Spinal cord (tissue), 10 donors: ENCODE data around the gene TGFBR2. TPM values are rescaled to one million over a fixed set of nuclear protein-coding genes. Genes with fewer than 3 reads are reported as not detected.

Experiments used
- DNase-seq, 6 donors: peaks; one replicate each; pipeline versions ENCODE4 v3.0.0 to v3.0.0-alpha.2; 2013 to 2015; ENCODE audit warnings: low spot score in 6 of 6, low read depth in 4 of 6
- H3K27ac ChIP-seq: one replicate; pipeline ENCODE4 v1.5.1; 2013; ENCODE audit warnings: low read depth, low read length, control low read depth
- H3K27me3 ChIP-seq: one replicate; pipeline ENCODE4 v1.6.1; 2013; ENCODE audit warnings: low read length; ENCODE audit not compliant: control insufficient read depth, insufficient read depth
- H3K36me3 ChIP-seq: one replicate; pipeline ENCODE4 v1.6.1; 2013; ENCODE audit warnings: low read length; ENCODE audit not compliant: control insufficient read depth, insufficient read depth
- H3K4me1 ChIP-seq: one replicate; pipeline ENCODE4 v1.6.1; 2013; ENCODE audit warnings: low read length; ENCODE audit not compliant: control insufficient read depth, insufficient read depth
- H3K4me3 ChIP-seq: one replicate; pipeline ENCODE4 v1.5.1; 2013; ENCODE audit warnings: low read depth, low read length, control low read depth
- H3K9me3 ChIP-seq: one replicate; pipeline ENCODE4 v1.6.1; 2013; ENCODE audit warnings: low read length; ENCODE audit not compliant: control insufficient read depth, insufficient read depth
- WGBS: methylation state at CpG from one replicate; pipeline ENCODE4 v1.1.5; 2013; ENCODE audit warnings: missing lambda C conversion rate; ENCODE audit not compliant: insufficient coverage; 5-methylcytosine and 5-hydroxymethylcytosine counted together
- polyA plus RNA-seq, 2 donors: library from polyadenylated mRNA; unstranded; fragments of 120-200 nt; gene quantifications; one replicate each; pipeline ENCODE4 v1.2.1, GENCODE V29; 2013; ENCODE audit not compliant: insufficient read length in 2 of 2
- total RNA-seq, 2 donors: library from RNA; depleted of rRNA in 1 of 2; stranded (reverse); fragments of 120-200 nt in 1 of 2; fragments of >200 nt in 1 of 2; gene quantifications; one replicate each; pipeline versions ENCODE4 v1.2.3 to v1.2.4, GENCODE V29; 2013 to 2014
- donor health status: healthy.

TGFBR2 gene
- total and polyA plus RNA-seq, 4 donors = 25.1 to 76.7 (median 43.1) TPM

DNA sequence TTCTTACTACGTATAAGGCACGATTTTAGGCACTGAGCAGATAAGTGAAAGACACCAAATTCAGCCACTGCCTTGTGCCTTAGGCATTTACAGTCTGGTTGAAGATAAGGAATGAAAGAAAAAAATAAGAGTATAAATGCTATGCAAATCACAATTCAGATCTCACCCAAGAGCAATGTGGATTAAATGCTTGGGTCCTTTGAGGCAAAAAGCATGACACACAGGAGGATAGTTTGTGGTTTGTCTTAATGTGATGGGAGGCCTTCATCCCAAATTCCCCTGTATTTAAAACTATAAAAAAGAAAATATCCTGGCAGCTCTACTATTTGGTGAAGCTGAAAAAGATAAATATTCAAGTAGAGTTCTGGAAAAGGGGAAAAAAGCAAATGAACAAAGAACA lies 79.8 kb downstream of the TGFBR2 start:
- Histone ChIP-seq H3K27ac (no peak overlapping the region), H3K27me3 (no peaks in the 10 kb centered on the region), H3K36me3 (no peaks in the 10 kb centered on the region), H3K4me3 (no peak overlapping the region), H3K4me1 (peaks cover 19% of the 10 kb centered on the region), H3K9me3 (no peaks in the 10 kb centered on the region)
- no CpG with 5 or more reads among the region's 2 CpGs for WGBS
- no peak for DNase-seq

GRCh38 chr3:30686799-30687198 lies 80.4 kb downstream of the TGFBR2 start:
- Histone ChIP-seq H3K36me3 (no peaks in the 10 kb centered on the region), H3K27ac (no peak overlapping the region), H3K27me3 (no peaks in the 10 kb centered on the region), H3K9me3 (no peaks in the 10 kb centered on the region), H3K4me3 (no peak overlapping the region), H3K4me1 (peaks cover 15% of the 10 kb centered on the region)
- DNase-seq = no peak
- no CpG with 5 or more reads among the region's 2 CpGs for WGBS

DNA sequence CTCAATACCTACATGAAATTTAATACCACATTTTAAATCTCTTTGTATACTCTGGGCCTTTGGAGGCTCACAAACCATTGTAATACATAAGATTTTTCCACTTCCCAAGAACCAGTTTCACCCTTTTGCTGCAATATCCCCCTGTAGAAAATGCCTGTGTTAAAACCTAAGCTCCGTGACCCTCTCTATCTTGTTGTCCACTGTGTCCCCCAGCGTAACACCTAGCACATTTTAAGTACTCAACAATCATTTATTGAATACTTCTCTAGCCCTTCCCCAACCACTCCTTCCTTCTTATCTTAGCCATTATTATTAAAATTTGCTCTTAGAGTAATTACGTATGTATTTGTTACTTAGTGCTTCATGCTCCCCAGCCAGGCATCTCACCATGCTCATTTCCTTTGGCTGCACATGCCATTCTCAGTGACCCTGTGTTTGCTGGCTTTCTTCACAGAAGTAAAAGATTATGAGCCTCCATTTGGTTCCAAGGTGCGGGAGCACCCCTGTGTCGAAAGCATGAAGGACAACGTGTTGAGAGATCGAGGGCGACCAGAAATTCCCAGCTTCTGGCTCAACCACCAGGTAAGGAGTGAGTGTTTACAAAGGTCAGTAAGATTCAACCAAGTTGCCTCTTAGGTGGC lies 81.6 kb downstream of the TGFBR2 start:
- Histone ChIP-seq H3K4me1 (peaks cover 8% of the 10 kb centered on the region), H3K36me3 (no peaks in the 10 kb centered on the region), H3K27ac (peak overlapping the region; percentile 36), H3K9me3 (no peaks in the 10 kb centered on the region), H3K4me3 (no peak overlapping the region), H3K27me3 (no peaks in the 10 kb centered on the region)
- DNase-seq = no peak
- WGBS = 97% methylated on average over 7 of the region's 8 CpGs

DNA sequence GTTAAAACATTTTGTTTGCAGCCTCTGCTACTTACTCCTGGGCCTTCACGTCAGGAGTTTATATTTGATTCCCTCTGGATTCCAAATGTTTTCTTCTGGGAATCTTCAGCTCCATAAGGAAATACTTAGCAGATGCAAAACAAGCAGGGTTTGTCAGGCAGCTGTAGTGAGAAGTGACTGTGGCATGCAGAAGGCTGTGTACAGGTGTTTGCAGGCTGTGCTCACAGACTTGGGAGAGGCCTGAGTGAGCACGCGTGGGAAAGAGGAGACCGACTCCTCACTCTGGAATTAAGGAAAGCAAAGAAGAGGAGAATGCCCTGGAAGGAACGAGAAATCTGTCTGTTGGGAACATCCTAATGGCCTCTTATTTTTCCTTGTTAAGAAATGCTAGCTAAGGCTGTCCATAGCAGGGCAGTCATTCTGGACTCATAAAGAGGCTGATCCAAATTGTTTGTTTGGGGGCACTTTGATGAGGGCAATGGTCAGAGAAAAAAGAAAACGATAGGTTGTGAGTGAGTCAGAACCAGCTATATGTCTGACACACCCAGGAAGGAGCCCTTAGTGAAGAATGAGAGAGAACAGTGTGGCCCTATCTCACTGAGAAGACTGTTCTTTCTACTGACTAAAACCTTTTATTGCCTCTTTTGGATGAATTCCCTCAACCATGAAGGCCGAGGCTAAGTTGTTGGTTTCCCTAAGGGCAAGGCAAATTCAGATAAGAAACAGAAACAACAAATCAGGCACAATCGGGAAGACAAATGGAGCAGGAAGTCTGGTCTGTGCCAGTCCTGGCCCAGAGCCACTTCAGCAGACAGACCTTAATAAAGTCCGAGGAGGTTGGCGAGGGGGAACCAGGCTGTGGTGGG lies 82.6 kb downstream of the TGFBR2 start:
- H3K4me3 ChIP-seq = no peak overlapping the region
- H3K4me1 ChIP-seq = peaks cover 8% of the 10 kb centered on the region
- 41% methylated on average over 8 of the region's 10 CpGs for WGBS
- DNase-seq = peak in 2 of 6 donors; percentile 66
- no peaks in the 10 kb centered on the region for H3K36me3 ChIP-seq
- H3K27ac ChIP-seq = peak overlapping the region; percentile 36
- H3K27me3 ChIP-seq = no peaks in the 10 kb centered on the region
- no peaks in the 10 kb centered on the region for H3K9me3 ChIP-seq

GRCh38 chr3:30690199-30690598 lies 83.8 kb downstream of the TGFBR2 start:
- no peaks in the 10 kb centered on the region for H3K36me3 ChIP-seq
- peaks cover 8% of the 10 kb centered on the region for H3K4me1 ChIP-seq
- no peak for DNase-seq
- H3K27me3 ChIP-seq = no peaks in the 10 kb centered on the region
- WGBS = 83% methylated on average over 2 of the region's 2 CpGs
- peak overlapping the region; percentile 20 for H3K27ac ChIP-seq
- H3K4me3 ChIP-seq = no peak overlapping the region
- no peaks in the 10 kb centered on the region for H3K9me3 ChIP-seq

DNA sequence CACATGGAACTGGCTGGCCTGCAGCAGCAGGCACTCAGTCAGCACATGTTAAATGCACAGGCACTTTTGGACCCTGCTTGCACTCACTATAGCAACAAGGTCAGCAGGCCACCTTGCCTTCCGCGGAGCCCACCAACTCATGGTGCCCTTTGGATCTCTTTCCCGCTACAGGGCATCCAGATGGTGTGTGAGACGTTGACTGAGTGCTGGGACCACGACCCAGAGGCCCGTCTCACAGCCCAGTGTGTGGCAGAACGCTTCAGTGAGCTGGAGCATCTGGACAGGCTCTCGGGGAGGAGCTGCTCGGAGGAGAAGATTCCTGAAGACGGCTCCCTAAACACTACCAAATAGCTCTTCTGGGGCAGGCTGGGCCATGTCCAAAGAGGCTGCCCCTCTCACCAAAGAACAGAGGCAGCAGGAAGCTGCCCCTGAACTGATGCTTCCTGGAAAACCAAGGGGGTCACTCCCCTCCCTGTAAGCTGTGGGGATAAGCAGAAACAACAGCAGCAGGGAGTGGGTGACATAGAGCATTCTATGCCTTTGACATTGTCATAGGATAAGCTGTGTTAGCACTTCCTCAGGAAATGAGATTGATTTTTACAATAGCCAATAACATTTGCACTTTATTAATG lies 85.0 kb downstream of the TGFBR2 start:
- H3K36me3 ChIP-seq = no peaks in the 10 kb centered on the region
- H3K9me3 ChIP-seq = no peaks in the 10 kb centered on the region
- DNase-seq = no peak
- H3K4me1 ChIP-seq = peaks cover 8% of the 10 kb centered on the region
- WGBS = 49% methylated on average over 8 of the region's 10 CpGs
- no peaks in the 10 kb centered on the region for H3K27me3 ChIP-seq
- H3K27ac ChIP-seq = peak overlapping the region; percentile 16
- H3K4me3 ChIP-seq = no peak overlapping the region

GRCh38 chr3:30691944-30692343 lies 85.5 kb downstream of the TGFBR2 start:
- Histone ChIP-seq H3K4me1 (peaks cover 8% of the 10 kb centered on the region), H3K27me3 (no peaks in the 10 kb centered on the region), H3K4me3 (no peak overlapping the region), H3K27ac (no peak overlapping the region), H3K36me3 (no peaks in the 10 kb centered on the region), H3K9me3 (no peaks in the 10 kb centered on the region)
- 100% methylated on average over 1 of the region's 1 CpG for WGBS
- no peak for DNase-seq

DNA sequence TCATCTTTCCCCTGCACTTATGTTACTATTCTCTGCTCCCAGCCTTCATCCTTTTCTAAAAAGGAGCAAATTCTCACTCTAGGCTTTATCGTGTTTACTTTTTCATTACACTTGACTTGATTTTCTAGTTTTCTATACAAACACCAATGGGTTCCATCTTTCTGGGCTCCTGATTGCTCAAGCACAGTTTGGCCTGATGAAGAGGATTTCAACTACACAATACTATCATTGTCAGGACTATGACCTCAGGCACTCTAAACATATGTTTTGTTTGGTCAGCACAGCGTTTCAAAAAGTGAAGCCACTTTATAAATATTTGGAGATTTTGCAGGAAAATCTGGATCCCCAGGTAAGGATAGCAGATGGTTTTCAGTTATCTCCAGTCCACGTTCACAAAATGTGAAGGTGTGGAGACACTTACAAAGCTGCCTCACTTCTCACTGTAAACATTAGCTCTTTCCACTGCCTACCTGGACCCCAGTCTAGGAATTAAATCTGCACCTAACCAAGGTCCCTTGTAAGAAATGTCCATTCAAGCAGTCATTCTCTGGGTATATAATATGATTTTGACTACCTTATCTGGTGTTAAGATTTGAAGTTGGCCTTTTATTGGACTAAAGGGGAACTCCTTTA lies 86.2 kb downstream of the TGFBR2 start:
- no peaks in the 10 kb centered on the region for H3K27me3 ChIP-seq
- H3K4me1 ChIP-seq = peaks cover 8% of the 10 kb centered on the region
- no peak for DNase-seq
- peak overlapping the region; percentile 41 for H3K27ac ChIP-seq
- no peaks in the 10 kb centered on the region for H3K36me3 ChIP-seq
- no peaks in the 10 kb centered on the region for H3K9me3 ChIP-seq
- no CpG with 5 or more reads among the region's 3 CpGs for WGBS
- no peak overlapping the region for H3K4me3 ChIP-seq

DNA sequence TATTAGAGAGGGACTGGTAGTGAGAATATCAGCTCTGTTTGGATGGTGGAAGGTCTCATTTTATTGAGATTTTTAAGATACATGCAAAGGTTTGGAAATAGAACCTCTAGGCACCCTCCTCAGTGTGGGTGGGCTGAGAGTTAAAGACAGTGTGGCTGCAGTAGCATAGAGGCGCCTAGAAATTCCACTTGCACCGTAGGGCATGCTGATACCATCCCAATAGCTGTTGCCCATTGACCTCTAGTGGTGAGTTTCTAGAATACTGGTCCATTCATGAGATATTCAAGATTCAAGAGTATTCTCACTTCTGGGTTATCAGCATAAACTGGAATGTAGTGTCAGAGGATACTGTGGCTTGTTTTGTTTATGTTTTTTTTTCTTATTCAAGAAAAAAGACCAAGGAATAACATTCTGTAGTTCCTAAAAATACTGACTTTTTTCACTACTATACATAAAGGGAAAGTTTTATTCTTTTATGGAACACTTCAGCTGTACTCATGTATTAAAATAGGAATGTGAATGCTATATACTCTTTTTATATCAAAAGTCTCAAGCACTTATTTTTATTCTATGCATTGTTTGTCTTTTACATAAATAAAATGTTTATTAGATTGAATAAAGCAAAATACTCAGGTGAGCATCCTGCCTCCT lies 87.2 kb downstream of the TGFBR2 start:
- no CpG with 5 or more reads among the region's 2 CpGs for WGBS
- no peaks in the 10 kb centered on the region for H3K27me3 ChIP-seq
- H3K27ac ChIP-seq = peak overlapping the region; percentile 41
- H3K9me3 ChIP-seq = no peaks in the 10 kb centered on the region
- DNase-seq = peak in 3 of 6 donors; percentile 57 to 93 (median 86)
- H3K4me1 ChIP-seq = peaks cover 8% of the 10 kb centered on the region
- H3K36me3 ChIP-seq = no peaks in the 10 kb centered on the region
- H3K4me3 ChIP-seq = no peak overlapping the region
